Sigmoid colon (tissue), 3 donors: ENCODE measurements around the gene SYDE2.

ENCODE experiments used
- CTCF ChIP-seq, 4 experiments: fragments of 450-650 bp in 3 of 4; fragments of 200-600 bp in 1 of 4; IDR thresholded peaks; one replicate each; pipeline ENCODE4 v1.5.1; 2016 to 2019; ENCODE audit warnings: antibody characterized with exemption in 4 of 4, mild to moderate bottlenecking in 3 of 4, moderate library complexity in 2 of 4
- POLR2A ChIP-seq, 2 donors: fragments of 450-650 bp; IDR thresholded peaks; one replicate each; pipeline ENCODE4 v1.6.1; 2016; ENCODE audit warnings: antibody characterized with exemption in 2 of 2, mild to moderate bottlenecking in 2 of 2, moderate library complexity in 2 of 2

- TF ChIP-seq POLR2A (IDR thresholded peaks at IDR 0.05), result no peak
- no peak for TF ChIP-seq CTCF (IDR thresholded peaks at IDR 0.05)
Observed at GRCh38 chr1:85219853-85220610, 19.2 kb upstream of the SYDE2 start.
